IMR-90 (cell line): ENCODE measurements around the gene PPP1R14D. TPM values are rescaled to one million over a fixed set of nuclear protein-coding genes. Genes with fewer than 3 reads are reported as not detected.
A peak's percentile ranks its signal among the peaks of the same experiment; 100 is the strongest.

Experiments used
- ATAC-seq: fragments of 200-7000 bp; cut with Tn5 transposase; 2 replicates; pipeline ENCODE4 v1.9.1; 2020; ENCODE audit warnings: low read depth, mild to moderate bottlenecking, moderate library complexity
- BruUV-seq: library from RNA; stranded (reverse); fragments of 400-500 nt; replicated peaks from 2 replicates; lab custom pipeline; 2021; lab: Mats Ljungman, UMichigan
- CTCF ChIA-PET: fragments of 300-600 bp; formaldehyde crosslinking; extraction: SDS; loops from one replicate; lab custom pipeline; 2021; ENCODE audit warnings: antibody characterized with exemption; lab: Yijun Ruan, JAX
- POLR2A ChIA-PET: fragments of 300-600 bp; sonication (Branson Sonifier 250); formaldehyde crosslinking; loops from one replicate; lab custom pipeline; 2022; ENCODE audit warnings: antibody characterized with exemption; ENCODE audit not compliant: unreplicated experiment; lab: Charles Lee
- DNase-seq: peaks from one replicate; pipeline ENCODE4 v3.0.0; 2013
- H2AFZ ChIP-seq: replicated peaks from 2 replicates; pipeline ENCODE3; 2013; ENCODE audit warnings: low read length, mild to moderate bottlenecking; ENCODE audit not compliant: poor library complexity
- H2AK5ac ChIP-seq: 2 replicates; pipeline ENCODE4 v1.6.1; 2013; ENCODE audit warnings: low read depth, low read length, inconsistent platforms
- H2AK9ac ChIP-seq: replicated peaks from 2 replicates; pipeline ENCODE3; 2013; ENCODE audit warnings: mild to moderate bottlenecking, low read depth, low read length, moderate library complexity; ENCODE audit not compliant: poor library complexity
- H2BK120ac ChIP-seq: 2 replicates; pipeline ENCODE4 v1.6.1; 2013; ENCODE audit warnings: low read depth, low read length, inconsistent platforms
- H2BK15ac ChIP-seq: 3 replicates; pipeline ENCODE4 v1.6.1; 2013; ENCODE audit warnings: low read depth, low read length, inconsistent platforms
- H2BK20ac ChIP-seq: 2 replicates; pipeline ENCODE4 v1.6.1; 2013; ENCODE audit warnings: low read depth, mild to moderate bottlenecking, inconsistent platforms, low read length, moderate library complexity
- H2BK5ac ChIP-seq: 2 replicates; pipeline ENCODE4 v1.6.1; 2013; ENCODE audit warnings: mild to moderate bottlenecking, low read depth, low read length, inconsistent platforms; ENCODE audit not compliant: poor library complexity, severe bottlenecking
- H3K14ac ChIP-seq: replicated peaks from 2 replicates; pipeline ENCODE4 v1.6.1; 2013; ENCODE audit warnings: low read depth, low read length, inconsistent platforms
- H3K18ac ChIP-seq: 2 replicates; pipeline ENCODE4 v1.6.1; 2013; ENCODE audit warnings: low read depth, low read length, control low read depth
- H3K23ac ChIP-seq: 2 replicates; pipeline ENCODE4 v1.6.1; 2013; ENCODE audit warnings: low read depth, low read length, inconsistent platforms
- H3K27ac ChIP-seq: 2 replicates; pipeline ENCODE4 v1.5.1; 2013; ENCODE audit warnings: mild to moderate bottlenecking, control low read depth, low read length; ENCODE audit not compliant: insufficient read depth
- H3K27me3 ChIP-seq: 2 replicates; pipeline ENCODE4 v1.6.1; 2013; ENCODE audit warnings: low read length; ENCODE audit not compliant: control insufficient read depth, insufficient read depth
- H3K36me3 ChIP-seq: 2 replicates; pipeline ENCODE4 v1.6.1; 2013; ENCODE audit warnings: low read length, mixed read lengths; ENCODE audit not compliant: control insufficient read depth, insufficient read depth
- H3K4ac ChIP-seq: 2 replicates; pipeline ENCODE4 v1.6.1; 2013; ENCODE audit warnings: low read depth, low read length, inconsistent platforms
- H3K4me1 ChIP-seq: 2 replicates; pipeline ENCODE4 v1.6.1; 2013; ENCODE audit warnings: low read length, mixed read lengths; ENCODE audit not compliant: control insufficient read depth, insufficient read depth
- H3K4me2 ChIP-seq: 2 replicates; pipeline ENCODE4 v1.6.1; 2013; ENCODE audit warnings: low read depth, mild to moderate bottlenecking, control low read depth, low read length, moderate library complexity
- H3K4me3 ChIP-seq: 2 replicates; pipeline ENCODE4 v1.5.1; 2013; ENCODE audit warnings: low read depth, mild to moderate bottlenecking, control low read depth, low read length, moderate library complexity; ENCODE audit not compliant: insufficient read depth
- H3K56ac ChIP-seq: 2 replicates; pipeline ENCODE4 v1.6.1; 2013; ENCODE audit warnings: low read length, inconsistent platforms; ENCODE audit not compliant: insufficient read depth; ENCODE audit errors: extremely low read depth
- H3K79me1 ChIP-seq, 2 experiments: 2 replicates each; pipeline ENCODE4 v1.6.1; 2013; ENCODE audit warnings: low read length in 2 of 2, inconsistent platforms in 1 of 2, low read depth in 1 of 2
- H3K9ac ChIP-seq: 2 replicates; pipeline ENCODE4 v1.6.1; 2013; ENCODE audit warnings: low read depth, low read length, control low read depth
- H3K9me1 ChIP-seq: 2 replicates; pipeline ENCODE4 v1.6.1; 2013; ENCODE audit warnings: low read length, inconsistent platforms; ENCODE audit not compliant: insufficient read depth
- H3K9me3 ChIP-seq: 2 replicates; pipeline ENCODE4 v1.6.1; 2013; ENCODE audit warnings: low read length; ENCODE audit not compliant: control insufficient read depth, insufficient read depth
- H4K20me1 ChIP-seq: 2 replicates; pipeline ENCODE4 v1.6.1; 2013; ENCODE audit warnings: low read length, inconsistent platforms; ENCODE audit not compliant: insufficient read depth
- H4K5ac ChIP-seq: 2 replicates; pipeline ENCODE4 v1.6.1; 2013; ENCODE audit warnings: mild to moderate bottlenecking, low read depth, low read length, control low read depth
- H4K8ac ChIP-seq, 2 experiments: 2 replicates each; pipeline ENCODE4 v1.6.1; 2013; ENCODE audit warnings: low read depth in 2 of 2, low read length in 2 of 2, control low read depth in 1 of 2, inconsistent platforms in 1 of 2
- H4K91ac ChIP-seq: 2 replicates; pipeline ENCODE4 v1.6.1; 2013; ENCODE audit warnings: low read depth, low read length, inconsistent platforms; ENCODE audit not compliant: insufficient read depth
- CEBPB ChIP-seq: IDR thresholded peaks from 2 replicates; pipeline ENCODE4 v1.6.1; 2012; ENCODE audit warnings: low read depth, low read length, improper control_type of control experiment
- CTCF ChIP-seq: conservative IDR thresholded peaks from 2 replicates; pipeline ENCODE4 v1.5.1; 2012; ENCODE audit warnings: mild to moderate bottlenecking, low read depth, low read length, improper control_type of control experiment
- ELK1 ChIP-seq: fragments of 150-350 bp; IDR thresholded peaks from 2 replicates; pipeline ENCODE4 v1.6.1; 2016; ENCODE audit warnings: low read depth, mild to moderate bottlenecking, low read length, moderate library complexity, borderline replicate concordance
- MAFK ChIP-seq: IDR thresholded peaks from 2 replicates; pipeline ENCODE4 v1.6.1; 2012; ENCODE audit warnings: low read depth, low read length, improper control_type of control experiment
- MAZ ChIP-seq: IDR thresholded peaks from 2 replicates; pipeline ENCODE4 v1.6.1; 2012; ENCODE audit warnings: low read depth, mild to moderate bottlenecking, low read length, improper control_type of control experiment, moderate library complexity, borderline replicate concordance
- NFE2L2 ChIP-seq: fragments of 150-350 bp; IDR thresholded peaks from 2 replicates; pipeline ENCODE4 v1.6.1; 2016; ENCODE audit warnings: low read depth, mild to moderate bottlenecking, low read length
- RCOR1 ChIP-seq: IDR thresholded peaks from 2 replicates; pipeline ENCODE4 v1.6.1; 2012; ENCODE audit warnings: mild to moderate bottlenecking, low read length, improper control_type of control experiment; ENCODE audit not compliant: insufficient replicate concordance
- SMC3 ChIP-seq: fragments of 150-350 bp; IDR thresholded peaks from 2 replicates; pipeline ENCODE4 v1.6.1; 2016; ENCODE audit warnings: low read depth, mild to moderate bottlenecking, antibody characterized with exemption, low read length, moderate library complexity
- USF2 ChIP-seq: fragments of 150-350 bp; IDR thresholded peaks from 2 replicates; pipeline ENCODE4 v1.6.1; 2017; ENCODE audit warnings: mild to moderate bottlenecking, antibody characterized with exemption, low read length, low read depth
- WGBS, 2 experiments: methylation state at CpG; one replicate each; pipeline versions ENCODE4 v1.1.5 to v1.1.7; 2013; ENCODE audit warnings: missing lambda C conversion rate in 2 of 2; ENCODE audit not compliant: insufficient read length in 1 of 2; ENCODE audit errors: extremely low coverage in 2 of 2; 5-methylcytosine and 5-hydroxymethylcytosine counted together
- dilution Hi-C: fragments of 300-500 bp; cut with HindIII; formaldehyde crosslinking; loops from one replicate; pipeline ENCODE4 v1.14.3; 2018; ENCODE audit warnings: low sequenced_read_pairs; ENCODE audit not compliant: unreplicated experiment
- in situ Hi-C: fragments of 300-500 bp; cut with MboI; formaldehyde crosslinking; loops from 3 replicates; pipeline ENCODE4 v1.14.3; 2019; ENCODE audit warnings: low sequenced_read_pairs, inconsistent platforms, mixed read lengths
- intact Hi-C: fragments of 100-400 bp; cut with micrococcal nuclease; formaldehyde crosslinking; loops from 2 replicates; pipeline ENCODE4 v1.10.0; 2022
- polyA plus RNA-seq, 3 experiments: library from polyadenylated mRNA; depleted of rRNA; stranded (reverse); fragments of >200 nt; gene quantifications; 2 replicates each; pipeline ENCODE4 v1.2.3, GENCODE V29; 2012; ENCODE audit warnings: low replicate concordance in 1 of 3
- total RNA-seq: library from RNA; depleted of rRNA; stranded (reverse); fragments of >200 nt; gene quantifications from 2 replicates; pipeline ENCODE4 v1.2.3, GENCODE V29; 2012

PPP1R14D gene
- total and polyA plus RNA-seq, 2 of the 4 experiments (the other 2 are of a cell fraction), result not detected

GRCh38 chr15:40858706-40859105 lies 30.2 kb upstream of the PPP1R14D start:
- Histone ChIP-seq H3K4me1 (no peaks in the 10 kb centered on the region), H2BK5ac (no peak overlapping the region), H3K14ac (no peak overlapping the region), H2BK15ac (no peak overlapping the region), H3K4me2 (no peak overlapping the region), H4K91ac (no peak overlapping the region), H2AFZ (peak overlapping the region; percentile 43), H3K27me3 (peaks cover 11% of the 10 kb centered on the region), H3K9me3 (no peaks in the 10 kb centered on the region), H3K27ac (no peak overlapping the region), H3K4me3 (no peak overlapping the region), H3K18ac (no peak overlapping the region), H3K23ac (no peak overlapping the region), H4K8ac (no peak overlapping the region), H3K9me1 (peaks cover 3% of the 10 kb centered on the region; the same call in 1 of the 2 replicates), H3K9ac (no peak overlapping the region), H3K79me1 (no peaks in the 10 kb centered on the region), H2BK120ac (no peak overlapping the region), H3K4ac (no peak overlapping the region), H4K20me1 (no peaks in the 10 kb centered on the region; the same call in 1 of the 2 replicates), H3K56ac (no peak overlapping the region), H3K36me3 (no peaks in the 10 kb centered on the region), H2BK20ac (0 out of 2 replicates have a peak overlapping the region, but pooled peaks have one; percentile 3), H2AK5ac (no peak overlapping the region), H2AK9ac (peak overlapping the region; percentile 65), H4K5ac (no peak overlapping the region)
- CTCF ChIA-PET, result interaction anchor here (0.5 to 5.0 kb wide), 12 partner anchors 9 to 289 kb away, joined by 3 to 44 read pairs (median 6); partner anchors contain the start of genes RHOV and VPS18
- no peak for DNase-seq
- no TSS peak for BruUV-seq
- POLR2A ChIA-PET, result no interaction called here
- ATAC-seq, result no peak
- WGBS, 2 experiments, result 100% methylated on average over 1 of the region's 10 CpGs; no CpG with 5 or more reads in 1 of the 2 experiments
- dilution Hi-C loops (no loop called here), in situ Hi-C loops (loop anchor here (5.0 kb wide), 1 partner anchor 34 kb away; the partner anchor contains the start of gene VPS18), intact Hi-C loops (no loop called here)
- TF ChIP-seq CTCF (no peak), MAFK (no peak), CEBPB (no peak), NFE2L2 (no peak), ELK1 (no peak), MAZ (no peak), RCOR1 (no peak), USF2 (no peak), SMC3 (no peak)
